Testis (tissue), 2 donors: ENCODE data around the gene NUP50.

ENCODE experiments used
- CTCF ChIP-seq, 3 experiments: fragments of 450-650 bp in 2 of 3; fragments of 200-600 bp in 1 of 3; sonication (generic) in 1 of 3; IDR thresholded peaks; one replicate each; pipeline ENCODE4 v1.5.1; 2016 to 2019; ENCODE audit warnings: antibody characterized with exemption in 3 of 3, mild to moderate bottlenecking in 2 of 3, moderate library complexity in 1 of 3
- POLR2A ChIP-seq: fragments of 450-650 bp; IDR thresholded peaks from one replicate; pipeline ENCODE4 v1.6.1; 2017; ENCODE audit warnings: antibody characterized with exemption, mild to moderate bottlenecking, moderate library complexity

DNA sequence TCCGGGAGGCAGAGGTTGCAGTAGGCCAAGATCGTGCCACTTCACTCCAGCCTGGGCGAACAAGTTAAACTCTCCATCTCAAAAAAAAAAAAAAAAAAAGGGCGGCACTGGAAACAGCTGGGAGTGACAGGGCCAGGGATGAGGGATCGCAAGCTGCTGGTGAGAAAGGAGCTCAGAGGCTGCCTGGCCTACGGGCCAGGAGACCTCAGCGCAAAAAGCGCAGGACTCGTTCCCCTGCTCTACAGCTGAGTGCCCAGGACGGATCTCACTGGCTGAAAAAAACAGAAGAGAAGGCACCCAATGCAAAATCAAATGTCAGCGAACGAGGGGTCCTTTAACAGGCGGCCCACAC lies 650 bp upstream of the NUP50 start:
- TF ChIP-seq CTCF (IDR thresholded peaks at IDR 0.05), result no peak
- TF ChIP-seq POLR2A, result no peak
